ENCODE results near the gene TLK1.

The TLK1 gene

GRCh38 chr2:171201271-171201670 lies 40.6 kb upstream of the TLK1 start:
- ATAC-seq: no peak
- TF ChIP-seq CSDC2 (CRISPR knock-in tag; IDR thresholded peaks at IDR 0.05) (no peak), ZC3H10 (CRISPR knock-in tag; IDR thresholded peaks at IDR 0.05) (no peak)

GRCh38 chr2:171200469-171200868 lies 39.8 kb upstream of the TLK1 start:
- TF ChIP-seq TOX (CRISPR knock-in tag; IDR thresholded peaks at IDR 0.05; ENCODE audit: borderline replicate concordance): no peak
- ATAC-seq: no peak

GRCh38 chr2:171191021-171191420 lies 30.3 kb upstream of the TLK1 start:
- no peak for TF ChIP-seq TCF4 (CRISPR knock-in tag; IDR thresholded peaks at IDR 0.05; ENCODE audit: borderline replicate concordance)
- no peak for TF ChIP-seq TSHZ2 (CRISPR knock-in tag; IDR thresholded peaks at IDR 0.05)
- no peak for TF ChIP-seq CSDC2 (CRISPR knock-in tag; IDR thresholded peaks at IDR 0.05)
- no peak for TF ChIP-seq PPARA (CRISPR knock-in tag; IDR thresholded peaks at IDR 0.05; ENCODE audit: borderline replicate concordance)
- no peak for TF ChIP-seq ARNTL (CRISPR knock-in tag; IDR thresholded peaks at IDR 0.05; ENCODE audit: borderline replicate concordance, low read depth)
- TF ChIP-seq SNAI2 (CRISPR knock-in tag; IDR thresholded peaks at IDR 0.05): no peak
- TF ChIP-seq BACH2 (CRISPR knock-in tag; IDR thresholded peaks at IDR 0.05; ENCODE audit: borderline replicate concordance): no peak
- no peak for TF ChIP-seq TOX (CRISPR knock-in tag; IDR thresholded peaks at IDR 0.05; ENCODE audit: borderline replicate concordance)
- no peak for TF ChIP-seq ZFP30 (CRISPR knock-in tag; IDR thresholded peaks at IDR 0.05)
- TF ChIP-seq ISL1 (CRISPR knock-in tag; IDR thresholded peaks at IDR 0.05): no peak
- TF ChIP-seq ZNF70 (CRISPR knock-in tag; IDR thresholded peaks at IDR 0.05): no peak
- no peak for ATAC-seq

GRCh38 chr2:171187819-171188218 lies 27.1 kb upstream of the TLK1 start:
- ATAC-seq: no peak
- TF ChIP-seq SNAI2 (CRISPR knock-in tag; IDR thresholded peaks at IDR 0.05) (no peak), CSRNP3 (CRISPR knock-in tag; IDR thresholded peaks at IDR 0.05) (no peak), ZC3H10 (CRISPR knock-in tag; IDR thresholded peaks at IDR 0.05) (no peak), BACH2 (CRISPR knock-in tag; IDR thresholded peaks at IDR 0.05; ENCODE audit: borderline replicate concordance) (no peak), ZNF70 (CRISPR knock-in tag; IDR thresholded peaks at IDR 0.05) (no peak), ZNF8 (CRISPR knock-in tag; IDR thresholded peaks at IDR 0.05) (no peak), ZNF565 (CRISPR knock-in tag; conservative IDR thresholded peaks at IDR 0.05; ENCODE audit: low read depth) (no peak), POU6F1 (CRISPR knock-in tag; IDR thresholded peaks at IDR 0.05; ENCODE audit: borderline replicate concordance, low read depth) (no peak), ZFP30 (CRISPR knock-in tag; IDR thresholded peaks at IDR 0.05) (no peak), TCF4 (CRISPR knock-in tag; IDR thresholded peaks at IDR 0.05; ENCODE audit: borderline replicate concordance) (no peak), ARNTL (CRISPR knock-in tag; IDR thresholded peaks at IDR 0.05; ENCODE audit: borderline replicate concordance, low read depth) (no peak), GLIS3 (CRISPR knock-in tag; IDR thresholded peaks at IDR 0.05) (no peak), TSHZ2 (CRISPR knock-in tag; IDR thresholded peaks at IDR 0.05) (no peak), PPARA (CRISPR knock-in tag; IDR thresholded peaks at IDR 0.05; ENCODE audit: borderline replicate concordance) (no peak), ZFP3 (CRISPR knock-in tag; IDR thresholded peaks at IDR 0.05) (no peak), CSDC2 (CRISPR knock-in tag; IDR thresholded peaks at IDR 0.05) (no peak)
